OCI-LY7 (cell line): Measurements from ENCODE around the gene CARD19. TPM values are rescaled to one million over a fixed set of nuclear protein-coding genes. Genes with fewer than 3 reads are reported as not detected.
A peak's percentile ranks its signal among the peaks of the same experiment; 100 is the strongest.
"Not testable (repeated sequence)": the region's sequence is repeated elsewhere in the genome, so short reads cannot be mapped to it uniquely, and the experiment has no call there.

Experiments
- BruUV-seq: library from RNA; stranded (reverse); fragments of 400-500 nt; replicated peaks from 2 replicates; lab custom pipeline; 2021; lab: Mats Ljungman, UMichigan
- CTCF ChIA-PET: fragments of 300-600 bp; sonication (Branson Sonifier 250); formaldehyde crosslinking; loops from one replicate; lab custom pipeline; 2022; ENCODE audit warnings: antibody characterized with exemption; ENCODE audit not compliant: unreplicated experiment; lab: Charles Lee
- POLR2A ChIA-PET: fragments of 300-600 bp; sonication (Branson Sonifier 250); formaldehyde crosslinking; loops from one replicate; lab custom pipeline; 2022; ENCODE audit warnings: antibody characterized with exemption; lab: Charles Lee
- DNase-seq: peaks from one replicate; pipeline ENCODE4 v3.0.0-alpha.2; 2015; ENCODE audit warnings: low spot score
- H2AFZ ChIP-seq: fragments of 200-600 bp; sonication (generic), shearing (Covaris generic); 2 replicates; pipeline ENCODE4 v1.6.1; 2014; ENCODE audit warnings: mild to moderate bottlenecking, antibody characterized with exemption, low read length, moderate library complexity
- H3K27ac ChIP-seq: fragments of 200-600 bp; sonication (generic); 2 replicates; pipeline ENCODE4 v1.5.1; 2014; ENCODE audit warnings: mixed run types, low read depth, mild to moderate bottlenecking, moderate library complexity, low read length, inconsistent platforms; ENCODE audit not compliant: poor library complexity, severe bottlenecking
- H3K36me3 ChIP-seq: fragments of 200-600 bp; sonication (generic); 2 replicates; pipeline ENCODE4 v1.6.1; 2014; ENCODE audit warnings: mild to moderate bottlenecking, antibody characterized with exemption, low read length, moderate library complexity, mixed read lengths; ENCODE audit not compliant: insufficient read depth
- H3K4me1 ChIP-seq: fragments of 200-600 bp; sonication (generic); 2 replicates; pipeline ENCODE4 v1.5.1; 2014; ENCODE audit warnings: mild to moderate bottlenecking, low read length; ENCODE audit not compliant: insufficient read depth, poor library complexity, severe bottlenecking
- H3K4me2 ChIP-seq: fragments of 200-600 bp; sonication (generic); 2 replicates; pipeline ENCODE4 v1.6.1; 2014; ENCODE audit warnings: mild to moderate bottlenecking, low read length
- H3K4me3 ChIP-seq: fragments of 200-600 bp; sonication (generic); 2 replicates; pipeline ENCODE4 v1.5.1; 2014; ENCODE audit warnings: mild to moderate bottlenecking, low read depth, low read length; ENCODE audit not compliant: poor library complexity, severe bottlenecking
- H3K79me2 ChIP-seq: fragments of 200-600 bp; sonication (generic); 2 replicates; pipeline ENCODE4 v1.6.1; 2016; ENCODE audit warnings: low read depth, mild to moderate bottlenecking, low read length, moderate library complexity, mixed read lengths; ENCODE audit not compliant: insufficient read depth
- H3K9me2 ChIP-seq: fragments of 200-600 bp; sonication (generic); 2 replicates; pipeline ENCODE4 v1.6.1; 2016; ENCODE audit warnings: mild to moderate bottlenecking, low read length, mixed read lengths; ENCODE audit not compliant: insufficient read depth
- H3K9me3 ChIP-seq: fragments of 200-600 bp; sonication (generic); 2 replicates; pipeline ENCODE4 v1.6.1; 2014; ENCODE audit warnings: mild to moderate bottlenecking, mixed run types, low read length, mixed read lengths
- H4K20me1 ChIP-seq: fragments of 200-600 bp; sonication (generic); 2 replicates; pipeline ENCODE4 v1.6.1; 2014; ENCODE audit warnings: mild to moderate bottlenecking, antibody characterized with exemption, low read length, moderate library complexity, mixed read lengths; ENCODE audit not compliant: insufficient read depth
- EZH2phosphoT487 ChIP-seq: fragments of 200-600 bp; sonication (generic); IDR thresholded peaks from 2 replicates; pipeline ENCODE4 v1.6.1; 2018; ENCODE audit warnings: low read depth, borderline replicate concordance, mild to moderate bottlenecking, mixed run types, antibody characterized with exemption, low read length, moderate library complexity, mixed read lengths
- intact Hi-C: fragments of 100-400 bp; cut with micrococcal nuclease; formaldehyde crosslinking; loops from one replicate; pipeline ENCODE4 v1.10.0; 2022; ENCODE audit not compliant: unreplicated experiment
- total RNA-seq, 2 experiments: library from RNA; depleted of rRNA in 1 of 2; stranded (reverse); fragments of >200 nt in 1 of 2; shearing (Covaris generic) in 1 of 2; gene quantifications; 2 replicates each; pipeline ENCODE4 v1.2.3, GENCODE V29; 2014 to 2022
- TF ChIP-seq, protein P1 (sequence below): fragments of 200-600 bp; sonication (generic); conservative IDR thresholded peaks from 2 replicates; pipeline ENCODE4 v1.5.1; 2014; ENCODE audit warnings: mild to moderate bottlenecking, antibody characterized with exemption, low read length, moderate library complexity, mixed read lengths

Gene CARD19
- total RNA-seq, 2 experiments from 2014 or later, result 15.8 to 26.8 TPM

DNA sequence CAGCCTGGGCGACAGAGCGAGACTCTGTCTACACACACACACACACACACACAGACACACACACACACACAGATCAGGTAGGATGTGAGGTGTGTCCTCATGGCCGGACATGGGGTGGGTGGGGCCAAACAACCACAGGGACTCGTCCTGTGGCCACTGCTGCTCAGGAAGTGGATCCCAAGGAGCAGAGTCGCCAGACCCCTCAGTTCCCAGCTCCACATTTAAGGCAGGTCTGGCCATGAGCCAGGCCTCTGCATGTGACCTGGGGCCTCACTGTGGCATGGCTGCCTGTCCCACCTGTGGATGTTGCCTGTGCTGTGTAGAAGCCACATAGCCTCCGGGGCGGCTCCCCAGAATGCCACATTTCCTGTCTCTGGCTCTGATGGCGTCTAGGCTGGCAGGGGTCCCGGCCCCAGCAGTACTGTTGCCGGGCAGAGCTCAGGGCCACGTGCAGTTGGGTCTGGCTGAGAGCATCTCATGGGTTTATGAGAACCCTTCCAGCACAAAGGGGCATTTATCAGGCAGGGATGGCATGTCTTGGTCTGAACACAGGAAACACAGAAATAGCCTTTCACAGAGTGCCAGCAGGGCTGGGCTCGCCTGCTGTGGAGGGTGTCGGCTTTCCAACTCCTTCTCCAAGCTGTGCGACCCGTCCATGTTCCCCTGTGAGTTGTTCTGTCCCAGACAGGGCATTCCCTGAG lies 48.0 kb downstream of the CARD19 start:
- Histone ChIP-seq H2AFZ (peak overlapping the region; percentile 88), H3K9me2 (no peaks in the 10 kb centered on the region), H3K4me2 (peak overlapping the region; percentile 63), H3K36me3 (no peaks in the 10 kb centered on the region; the same call in 1 of the 2 replicates), H3K4me3 (peak overlapping the region; percentile 37), H3K79me2 (no peaks in the 10 kb centered on the region), H3K9me3 (no peaks in the 10 kb centered on the region; the same call in 1 of the 2 replicates), H3K4me1 (peaks cover 59% of the 10 kb centered on the region), H4K20me1 (no peaks in the 10 kb centered on the region), H3K27ac (peak overlapping the region; percentile 70)
- intact Hi-C loops, result no loop called here
- TF ChIP-seq, protein P1, sequence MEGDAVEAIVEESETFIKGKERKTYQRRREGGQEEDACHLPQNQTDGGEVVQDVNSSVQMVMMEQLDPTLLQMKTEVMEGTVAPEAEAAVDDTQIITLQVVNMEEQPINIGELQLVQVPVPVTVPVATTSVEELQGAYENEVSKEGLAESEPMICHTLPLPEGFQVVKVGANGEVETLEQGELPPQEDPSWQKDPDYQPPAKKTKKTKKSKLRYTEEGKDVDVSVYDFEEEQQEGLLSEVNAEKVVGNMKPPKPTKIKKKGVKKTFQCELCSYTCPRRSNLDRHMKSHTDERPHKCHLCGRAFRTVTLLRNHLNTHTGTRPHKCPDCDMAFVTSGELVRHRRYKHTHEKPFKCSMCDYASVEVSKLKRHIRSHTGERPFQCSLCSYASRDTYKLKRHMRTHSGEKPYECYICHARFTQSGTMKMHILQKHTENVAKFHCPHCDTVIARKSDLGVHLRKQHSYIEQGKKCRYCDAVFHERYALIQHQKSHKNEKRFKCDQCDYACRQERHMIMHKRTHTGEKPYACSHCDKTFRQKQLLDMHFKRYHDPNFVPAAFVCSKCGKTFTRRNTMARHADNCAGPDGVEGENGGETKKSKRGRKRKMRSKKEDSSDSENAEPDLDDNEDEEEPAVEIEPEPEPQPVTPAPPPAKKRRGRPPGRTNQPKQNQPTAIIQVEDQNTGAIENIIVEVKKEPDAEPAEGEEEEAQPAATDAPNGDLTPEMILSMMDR, result no peak
- ChIA-PET POLR2A (interaction anchor here (1.6 kb wide), 1 partner anchor 13 kb away, joined by 3 read pairs; no protein-coding TSS in a partner anchor), CTCF (interaction anchor here (0.8 kb wide), 1 partner anchor 10 kb away, joined by 3 read pairs; the partner anchor contains the start of gene NINJ1)
- no TSS peak for BruUV-seq
- DNase-seq, result peak; percentile 68

- H3K4me2 ChIP-seq, BruUV-seq, H3K9me2 ChIP-seq, H3K9me3 ChIP-seq, H3K79me2 ChIP-seq, CTCF ChIA-PET, DNase-seq, H3K4me3 ChIP-seq, H3K36me3 ChIP-seq, H4K20me1 ChIP-seq: not testable (repeated sequence)
- Histone ChIP-seq H2AFZ (peak overlapping the region; percentile 52; the same call in 1 of the 2 replicates), H3K27ac (peak overlapping the region; percentile 86), H3K4me1 (peaks cover 46% of the 10 kb centered on the region)
- POLR2A ChIA-PET, result interaction anchor here (0.8 to 0.9 kb wide), 2 partner anchors 13 to 139 kb away, joined by 3 to 6 read pairs; partner anchors contain the start of gene NINJ1
- intact Hi-C loops, result loop anchor here (1.0 kb wide), 1 partner anchor 37 kb away; no protein-coding TSS in a partner anchor
Observed at GRCh38 chr9:93146696-93147095, 50.7 kb downstream of the CARD19 start.

DNA sequence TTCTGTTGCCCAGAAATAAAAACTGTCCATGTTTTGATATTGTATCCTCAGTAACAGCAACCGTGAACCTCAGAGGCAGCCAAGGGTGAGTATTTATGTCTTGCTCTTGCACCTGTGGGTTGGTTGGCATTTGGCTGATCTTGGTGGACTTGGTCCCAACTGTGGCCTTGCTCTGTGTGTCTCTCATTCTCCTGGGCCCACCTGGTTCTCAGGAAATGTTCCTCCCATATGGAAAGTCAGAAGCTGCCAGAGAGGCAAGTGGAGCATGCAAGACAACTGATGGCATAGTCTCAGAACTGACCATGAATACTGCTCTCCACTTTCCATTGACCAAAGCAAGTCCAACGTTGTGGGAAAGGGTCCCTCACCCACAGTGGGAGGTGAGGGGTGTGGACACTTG lies 51.6 kb downstream of the CARD19 start:
- Histone ChIP-seq H3K36me3 (no peaks in the 10 kb centered on the region; the same call in 1 of the 2 replicates), H4K20me1 (no peaks in the 10 kb centered on the region), H3K4me1 (peaks cover 47% of the 10 kb centered on the region), H3K4me3 (no peak overlapping the region), H3K9me2 (no peaks in the 10 kb centered on the region), H3K27ac (no peak overlapping the region), H3K4me2 (no peak overlapping the region), H2AFZ (no peak overlapping the region), H3K79me2 (no peaks in the 10 kb centered on the region), H3K9me3 (no peaks in the 10 kb centered on the region; the same call in 1 of the 2 replicates)
- ChIA-PET CTCF (no interaction called here), POLR2A (no interaction called here)
- no peak for DNase-seq
- BruUV-seq, result no TSS peak
- intact Hi-C loops, result no loop called here
- TF ChIP-seq EZH2phosphoT487, result no peak
- TF ChIP-seq, protein P1, result no peak
